GM18508 (cell line): ENCODE measurements around the gene SH3RF1.
A peak's percentile ranks its signal among the peaks of the same experiment; 100 is the strongest.

Experiments
- ATAC-seq: cut with Tn5 transposase; IDR thresholded peaks from one replicate; pipeline ENCODE4 v1.9.1; 2021; ENCODE audit warnings: moderate number of reproducible peaks; ENCODE audit not compliant: insufficient read depth, unreplicated experiment

Gene SH3RF1

DNA sequence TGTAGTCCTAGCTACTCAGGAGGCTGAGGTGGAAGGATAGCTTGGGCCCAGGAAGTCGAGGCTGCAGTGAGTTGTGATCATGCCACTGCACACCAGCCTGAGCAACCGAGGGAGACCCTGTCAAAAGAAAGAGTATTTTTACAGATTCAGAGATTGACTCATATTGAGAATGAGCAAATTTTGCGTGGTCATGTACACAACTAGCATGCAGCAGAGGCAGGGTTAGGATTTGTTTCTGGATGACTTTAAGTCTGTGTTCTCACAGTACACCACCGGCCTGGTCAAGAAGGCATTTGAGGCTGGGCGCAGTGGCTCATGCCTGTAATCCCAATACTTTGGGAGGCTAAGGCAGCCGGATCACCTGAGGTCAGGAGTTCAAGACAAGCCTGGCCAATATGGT is 215.9 kb downstream of the SH3RF1 start:
- ATAC-seq, result peak; percentile 86

DNA sequence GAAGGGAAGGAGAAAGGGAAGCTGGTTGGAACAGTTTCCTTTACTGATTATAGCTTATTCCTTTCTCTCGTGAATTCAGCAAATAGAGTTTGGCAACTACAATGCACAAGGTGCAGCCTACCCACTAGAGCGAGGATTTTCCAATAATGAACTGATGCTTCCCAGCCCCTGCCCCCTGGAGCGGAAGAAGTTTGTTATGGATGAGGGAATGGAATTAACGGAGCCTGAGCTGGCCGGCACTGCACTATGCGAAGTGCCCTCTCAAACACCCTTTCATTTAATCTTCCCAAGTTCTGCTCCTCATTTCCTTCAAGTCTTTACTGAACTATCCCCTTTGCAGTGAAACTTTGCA is 218.2 kb downstream of the SH3RF1 start:
- ATAC-seq, result no peak

DNA sequence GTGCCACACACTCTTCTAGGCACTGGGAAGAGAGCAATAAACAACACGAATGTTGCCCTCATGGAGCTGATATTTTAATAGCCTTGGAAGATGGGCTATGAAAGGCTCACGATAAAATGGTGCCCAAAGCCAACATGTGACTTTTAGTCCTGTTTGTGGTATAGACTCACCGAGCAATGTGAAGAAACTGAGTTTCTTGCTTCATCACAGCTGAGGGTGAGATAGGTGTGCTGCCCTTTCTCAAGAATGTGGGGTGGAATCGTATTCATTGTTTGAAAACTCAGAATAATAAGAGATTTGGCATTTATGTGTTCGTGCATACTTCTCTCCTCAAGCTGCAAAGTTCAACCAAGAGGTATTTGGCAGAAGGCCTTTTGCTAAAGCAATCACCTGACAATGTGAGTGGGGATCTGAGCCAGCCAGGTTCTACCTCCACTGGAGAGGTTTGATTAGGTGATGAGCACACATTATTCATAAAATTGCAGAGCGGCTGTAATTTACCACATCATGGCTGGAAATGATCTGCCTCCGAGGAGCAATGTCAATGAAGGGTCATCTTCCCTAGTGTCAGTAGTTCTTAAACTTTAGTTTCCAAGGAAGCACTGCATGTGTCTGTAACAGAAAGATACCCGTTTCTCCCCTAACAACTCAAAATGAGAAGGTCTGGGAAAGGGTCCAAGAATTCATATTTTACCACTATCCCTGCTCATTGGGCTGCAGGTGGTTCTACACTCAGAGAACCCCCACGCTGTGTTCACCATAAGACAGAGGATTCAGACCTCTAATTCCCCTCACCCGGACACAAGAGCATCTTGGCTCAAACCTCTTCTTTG is 218.8 kb downstream of the SH3RF1 start:
- no peak for ATAC-seq

DNA sequence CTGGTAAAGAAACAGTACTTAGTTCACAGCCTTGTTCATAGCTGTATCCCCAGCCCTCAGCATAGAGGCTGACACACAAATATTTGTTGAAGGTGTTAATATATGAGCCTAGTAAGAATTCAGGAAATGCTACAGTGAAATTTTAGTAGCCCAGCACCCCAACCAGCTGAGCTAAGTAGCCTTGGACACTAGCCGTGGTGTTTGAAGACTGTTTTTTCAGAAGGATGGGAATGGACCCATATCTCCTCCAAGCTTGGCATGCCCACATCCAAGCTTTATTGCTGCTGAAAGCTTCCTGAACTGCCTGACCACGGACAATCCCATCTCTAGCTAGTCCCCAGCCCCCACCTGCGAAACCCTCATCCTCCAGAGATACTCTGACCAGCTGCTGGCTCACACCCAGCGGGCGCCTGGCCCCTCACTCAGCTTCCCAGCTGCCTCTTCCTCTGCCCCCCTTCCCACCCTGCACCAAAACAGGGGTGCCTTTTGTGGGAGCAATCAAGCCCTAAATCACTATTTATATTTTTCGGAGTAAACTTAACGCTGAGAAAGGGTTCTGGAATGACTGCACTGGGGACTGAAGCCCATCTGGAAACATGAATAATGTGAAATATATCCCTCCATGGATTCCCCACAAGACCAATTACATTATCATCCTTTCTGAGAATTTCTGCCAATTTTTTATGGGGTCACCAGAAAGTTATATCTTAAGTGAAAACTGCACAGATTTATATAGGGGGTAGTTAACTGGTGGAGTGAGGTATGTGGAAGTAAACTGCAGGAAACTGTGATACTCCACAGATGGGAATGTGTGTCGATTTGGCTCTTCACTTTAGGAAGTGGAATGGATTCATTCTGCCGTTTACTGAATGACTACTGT is 219.6 kb downstream of the SH3RF1 start:
- ATAC-seq, result no peak

DNA sequence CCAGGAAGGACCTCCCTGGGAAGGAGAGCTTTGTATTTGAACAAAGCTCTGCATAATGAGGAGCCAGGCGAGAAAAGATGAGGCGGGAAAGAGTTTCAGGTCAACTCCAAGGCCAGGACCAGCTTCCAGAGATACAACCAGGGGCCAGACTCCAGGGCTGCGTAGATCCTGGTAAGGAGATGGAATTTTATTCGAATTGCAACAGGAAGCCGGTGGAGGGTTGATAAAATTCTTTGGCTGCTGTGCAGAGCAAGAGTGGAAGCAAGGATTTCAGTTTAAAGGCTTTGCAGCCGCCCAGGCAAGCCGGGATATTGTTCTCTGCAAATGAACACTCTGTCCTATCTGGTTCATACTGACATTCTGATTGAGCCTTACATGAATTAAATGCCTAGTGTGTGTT is 220.5 kb downstream of the SH3RF1 start:
- ATAC-seq, result no peak

DNA sequence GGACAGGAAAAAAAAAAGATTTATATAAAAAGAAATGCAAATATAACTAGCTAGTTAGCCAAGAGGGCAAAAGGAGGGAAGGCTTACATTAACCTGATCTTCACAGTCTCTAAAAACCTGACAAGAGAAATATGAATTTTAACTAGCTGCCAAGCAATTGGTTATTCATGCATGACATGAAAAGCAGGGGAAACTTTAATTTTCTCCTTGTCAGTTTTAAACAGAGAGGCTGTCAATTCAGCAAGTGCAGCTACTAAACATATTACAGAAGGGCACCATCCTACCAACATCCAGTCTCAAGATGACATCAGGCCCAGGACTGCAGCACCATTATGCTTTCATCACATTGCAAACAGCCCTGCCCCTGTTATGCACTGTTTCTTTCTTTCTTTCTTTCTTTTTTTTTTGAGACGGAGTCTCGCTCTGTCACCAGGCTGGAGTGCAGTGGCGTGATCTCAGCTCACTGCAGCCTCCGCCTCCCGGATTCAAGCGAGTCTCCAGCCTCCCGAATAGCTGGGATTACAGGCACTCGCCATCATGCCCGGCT is 221.8 kb downstream of the SH3RF1 start:
- ATAC-seq, result no peak

DNA sequence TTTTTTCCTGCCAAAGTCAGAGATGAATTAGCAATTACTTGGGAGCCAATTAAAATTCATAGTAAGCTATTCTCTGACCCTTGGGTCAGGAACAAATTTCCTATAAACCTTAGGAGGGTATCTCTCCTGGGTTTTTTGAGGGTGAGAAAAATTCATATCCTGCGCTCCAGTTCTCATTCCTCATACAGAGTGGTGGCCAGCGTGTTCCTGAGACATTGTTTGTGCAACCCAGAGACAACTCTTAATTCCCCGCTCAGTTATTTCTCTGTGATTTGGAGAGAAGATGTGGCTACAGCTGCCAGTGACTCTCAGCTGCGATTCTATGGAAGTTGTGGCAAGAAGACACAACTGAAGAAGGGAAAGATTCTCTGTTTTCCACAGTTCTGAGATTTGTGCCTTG is 222.8 kb downstream of the SH3RF1 start:
- ATAC-seq, result no peak

DNA sequence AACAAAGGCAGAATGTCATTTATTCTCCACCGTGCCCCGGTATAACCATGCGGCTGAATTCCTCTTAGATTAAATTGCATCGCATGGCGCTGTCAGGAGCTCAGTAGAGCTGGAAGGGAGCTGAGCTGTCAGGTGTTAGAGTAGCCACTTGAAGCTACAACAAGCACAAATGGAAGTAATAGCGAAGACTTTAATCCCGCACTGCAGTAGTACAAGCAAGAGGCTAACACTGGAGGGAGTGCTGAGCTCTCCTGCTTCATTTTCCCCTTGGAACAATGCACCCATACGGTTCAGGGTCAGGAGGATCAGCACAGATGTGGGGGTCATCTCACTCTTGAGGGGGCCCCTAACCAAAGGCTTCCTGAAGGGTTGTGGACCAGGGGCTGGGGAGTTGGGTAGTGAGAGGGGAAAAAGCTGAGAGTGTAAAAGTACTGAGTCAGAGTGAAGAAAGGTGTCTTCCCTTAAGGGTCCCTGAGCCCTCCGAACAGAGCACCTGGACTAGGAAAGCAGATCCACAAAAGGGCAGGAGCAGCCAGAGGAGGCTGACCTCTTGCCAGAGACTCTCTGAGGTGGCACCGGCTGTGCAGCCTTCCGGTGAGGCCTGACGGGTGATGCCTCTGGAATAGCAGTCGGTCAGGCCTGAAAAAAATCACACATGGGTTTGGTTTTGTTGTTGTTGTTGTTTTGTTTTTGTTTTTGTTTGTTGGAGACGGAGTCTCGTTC is 224.7 kb downstream of the SH3RF1 start:
- ATAC-seq, result no peak

DNA sequence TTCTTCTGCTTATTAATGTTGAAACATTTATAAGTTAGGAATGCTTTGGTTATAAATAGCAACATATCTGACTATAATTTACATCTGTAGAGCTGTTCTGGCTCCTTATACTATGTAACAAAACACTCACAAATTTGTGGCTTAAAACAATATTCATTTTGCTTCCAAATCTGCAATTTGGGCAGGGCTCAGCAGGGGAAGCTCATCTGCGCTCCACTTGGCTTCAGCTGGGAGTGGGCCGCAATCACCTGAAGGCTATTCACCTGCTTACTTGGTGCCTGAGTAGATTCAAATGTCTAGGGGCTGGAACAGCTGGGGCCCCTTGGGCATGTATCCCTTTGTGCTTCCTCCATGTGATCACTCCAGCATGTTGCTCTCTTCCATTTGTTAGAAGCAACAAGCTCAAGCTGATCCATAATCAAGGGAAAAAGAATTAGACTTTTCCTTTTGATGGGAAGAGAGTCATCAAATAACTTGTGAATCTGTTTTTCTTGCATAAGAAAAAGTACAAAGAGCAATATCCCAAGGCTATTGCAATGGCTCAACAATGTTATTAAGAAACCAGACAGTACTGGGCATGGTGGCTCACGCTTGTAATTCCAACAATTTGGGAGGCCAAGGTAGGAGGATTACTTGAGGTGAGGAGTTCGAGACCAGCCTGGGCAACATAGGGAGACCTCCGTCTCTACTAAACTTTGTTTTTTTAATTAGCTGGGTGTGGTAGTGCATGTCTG is 225.9 kb downstream of the SH3RF1 start:
- ATAC-seq, result no peak
